B cell (primary cell): ENCODE results near the gene LTB. TPM values are rescaled to one million over a fixed set of nuclear protein-coding genes. Genes with fewer than 3 reads are reported as not detected.

Experiments
- ATAC-seq: fragments of 200-7000 bp; cut with Tn5 transposase; one replicate; pipeline ENCODE4 v1.10.0; 2021; ENCODE audit warnings: low read depth, mild to moderate bottlenecking, moderate number of reproducible peaks, moderate library complexity
- CTCF ChIA-PET: fragments of 350-600 bp; sonication (Branson Sonifier 250); formaldehyde crosslinking; loops from one replicate; lab custom pipeline; 2021; ENCODE audit warnings: antibody characterized with exemption, inconsistent platforms; lab: Charles Lee
- POLR2A ChIA-PET: fragments of 350-600 bp; sonication (Branson Sonifier 250); formaldehyde crosslinking; loops from one replicate; lab custom pipeline; 2021; ENCODE audit warnings: antibody characterized with exemption; lab: Charles Lee
- DNase-seq: peaks from one replicate; pipeline ENCODE4 v3.0.0; 2013
- H2AFZ ChIP-seq: 2 replicates; pipeline ENCODE4 v1.6.1; 2012; ENCODE audit warnings: mild to moderate bottlenecking, low read depth, low read length; ENCODE audit not compliant: insufficient read depth, poor library complexity, severe bottlenecking
- H3K27ac ChIP-seq, 2 donors: 1 replicate in 1 of 2; 2 replicates in 1 of 2; pipeline ENCODE4 v1.5.1; 2012 to 2013; ENCODE audit warnings: low read length in 2 of 2, mild to moderate bottlenecking in 2 of 2, moderate library complexity in 1 of 2
- H3K27me3 ChIP-seq, 4 experiments: fragments of 200-600 bp in 1 of 4; sonication (generic) in 1 of 4; replicated peaks in 1 of 4; 1 replicate in 2 of 4; 2 replicates in 2 of 4; pipeline versions ENCODE4 v1.6.1 to v1.7.0; 2013 to 2016; ENCODE audit warnings: low read length in 3 of 4, mild to moderate bottlenecking in 2 of 4, mixed read lengths in 1 of 4, moderate library complexity in 1 of 4; ENCODE audit not compliant: insufficient read depth in 4 of 4, control insufficient read depth in 3 of 4; ENCODE audit errors: control extremely low read depth in 1 of 4
- H3K36me3 ChIP-seq, 2 experiments: replicated peaks in 1 of 2; 1 replicate in 1 of 2; 2 replicates in 1 of 2; pipeline versions ENCODE4 v1.6.1 to v1.7.1; 2013; ENCODE audit warnings: low read length in 1 of 2; ENCODE audit not compliant: insufficient read depth in 2 of 2, control insufficient read depth in 1 of 2; ENCODE audit errors: control extremely low read depth in 1 of 2, extremely low read depth in 1 of 2
- H3K4me1 ChIP-seq, 2 donors: fragments of 200-600 bp in 1 of 2; sonication (generic) in 1 of 2; 1 replicate in 1 of 2; 2 replicates in 1 of 2; pipeline versions ENCODE4 v1.5.1 to v1.6.1; 2013 to 2017; ENCODE audit warnings: low read length in 2 of 2; ENCODE audit not compliant: control insufficient read depth in 2 of 2, insufficient read depth in 2 of 2
- H3K4me2 ChIP-seq: replicated peaks from 2 replicates; pipeline ENCODE3; 2012; ENCODE audit warnings: mild to moderate bottlenecking, low read depth, low read length; ENCODE audit not compliant: poor library complexity, severe bottlenecking
- H3K4me3 ChIP-seq, 5 experiments: fragments of 200-600 bp in 1 of 5; sonication (generic) in 1 of 5; 1 replicate in 3 of 5; 2 replicates in 2 of 5; pipeline versions ENCODE4 v1.5.1 to v1.7.0; 2011 to 2016; ENCODE audit warnings: low read length in 4 of 5, mild to moderate bottlenecking in 4 of 5, low read depth in 2 of 5, control low read depth in 1 of 5, moderate library complexity in 1 of 5; ENCODE audit not compliant: insufficient read depth in 1 of 5; ENCODE audit errors: control extremely low read depth in 1 of 5, extremely low read depth in 1 of 5
- H3K79me2 ChIP-seq: fragments of 200-600 bp; sonication (generic); one replicate; pipeline ENCODE4 v1.6.0; 2016; ENCODE audit warnings: low read length; ENCODE audit not compliant: control insufficient read depth, insufficient read depth
- H3K9ac ChIP-seq: fragments of 200-600 bp; sonication (generic); 2 replicates; pipeline ENCODE4 v1.6.1; 2017; ENCODE audit warnings: mild to moderate bottlenecking, low read length, moderate library complexity
- H3K9me3 ChIP-seq, 3 donors: one replicate each; pipeline versions ENCODE4 v1.6.1 to v1.7.1; 2013; ENCODE audit warnings: low read length in 2 of 3; ENCODE audit not compliant: control insufficient read depth in 2 of 3, insufficient read depth in 1 of 3; ENCODE audit errors: control extremely low read depth in 1 of 3
- H4K20me1 ChIP-seq: 2 replicates; pipeline ENCODE4 v1.6.0; 2012; ENCODE audit warnings: mild to moderate bottlenecking, low read length; ENCODE audit not compliant: insufficient read depth, control insufficient read depth, poor library complexity, severe bottlenecking
- H3K27ac Mint-ChIP-seq: one replicate; pipeline ENCODE4 v1.8.0; 2021; ENCODE audit warnings: mixed read lengths
- H3K27me3 Mint-ChIP-seq: one replicate; pipeline ENCODE4 v1.8.0; 2021; ENCODE audit warnings: mixed read lengths
- H3K4me1 Mint-ChIP-seq: one replicate; pipeline ENCODE4 v1.8.0; 2021; ENCODE audit warnings: mixed read lengths
- H3K4me3 Mint-ChIP-seq: one replicate; pipeline ENCODE4 v1.8.0; 2021; ENCODE audit warnings: mixed read lengths
- H3K9me3 Mint-ChIP-seq: one replicate; pipeline ENCODE4 v1.8.0; 2022; ENCODE audit warnings: mixed read lengths; ENCODE audit not compliant: insufficient read depth
- EZH2 ChIP-seq: IDR thresholded peaks from 2 replicates; pipeline ENCODE4 v1.6.1; 2012; ENCODE audit warnings: borderline replicate concordance, low read depth, mild to moderate bottlenecking, moderate library complexity, low read length; ENCODE audit not compliant: insufficient read depth, poor library complexity, severe bottlenecking
- WGBS: methylation state at CpG from one replicate; pipeline ENCODE4 v1.1.5; 2013; ENCODE audit warnings: missing lambda C conversion rate; ENCODE audit not compliant: insufficient coverage; 5-methylcytosine and 5-hydroxymethylcytosine counted together
- intact Hi-C: fragments of 100-400 bp; cut with micrococcal nuclease; formaldehyde crosslinking; loops from one replicate; pipeline ENCODE4 v1.10.0; 2022
- polyA plus RNA-seq: library from polyadenylated mRNA; depleted of rRNA; stranded (reverse); fragments of >200 nt; gene quantifications from 2 replicates; pipeline ENCODE4 v1.2.3, GENCODE V29; 2012
- total RNA-seq, 2 donors: library from RNA; stranded (reverse); fragments of 120-200 nt in 1 of 2; gene quantifications; 1 replicate in 1 of 2; 2 replicates in 1 of 2; pipeline versions ENCODE4 v1.2.3 to v1.2.4, GENCODE V29; 2013 to 2022
- TF ChIP-seq, protein P1 (sequence below): fragments of 200-600 bp; IDR thresholded peaks from one replicate; pipeline ENCODE4 v1.8.0; 2022; ENCODE audit warnings: antibody characterized with exemption, mild to moderate bottlenecking

The LTB gene
- total and polyA plus RNA-seq, 2 donors (not counting 1 experiment from before 2014, with no cell fraction given): 488 to 938 TPM

DNA sequence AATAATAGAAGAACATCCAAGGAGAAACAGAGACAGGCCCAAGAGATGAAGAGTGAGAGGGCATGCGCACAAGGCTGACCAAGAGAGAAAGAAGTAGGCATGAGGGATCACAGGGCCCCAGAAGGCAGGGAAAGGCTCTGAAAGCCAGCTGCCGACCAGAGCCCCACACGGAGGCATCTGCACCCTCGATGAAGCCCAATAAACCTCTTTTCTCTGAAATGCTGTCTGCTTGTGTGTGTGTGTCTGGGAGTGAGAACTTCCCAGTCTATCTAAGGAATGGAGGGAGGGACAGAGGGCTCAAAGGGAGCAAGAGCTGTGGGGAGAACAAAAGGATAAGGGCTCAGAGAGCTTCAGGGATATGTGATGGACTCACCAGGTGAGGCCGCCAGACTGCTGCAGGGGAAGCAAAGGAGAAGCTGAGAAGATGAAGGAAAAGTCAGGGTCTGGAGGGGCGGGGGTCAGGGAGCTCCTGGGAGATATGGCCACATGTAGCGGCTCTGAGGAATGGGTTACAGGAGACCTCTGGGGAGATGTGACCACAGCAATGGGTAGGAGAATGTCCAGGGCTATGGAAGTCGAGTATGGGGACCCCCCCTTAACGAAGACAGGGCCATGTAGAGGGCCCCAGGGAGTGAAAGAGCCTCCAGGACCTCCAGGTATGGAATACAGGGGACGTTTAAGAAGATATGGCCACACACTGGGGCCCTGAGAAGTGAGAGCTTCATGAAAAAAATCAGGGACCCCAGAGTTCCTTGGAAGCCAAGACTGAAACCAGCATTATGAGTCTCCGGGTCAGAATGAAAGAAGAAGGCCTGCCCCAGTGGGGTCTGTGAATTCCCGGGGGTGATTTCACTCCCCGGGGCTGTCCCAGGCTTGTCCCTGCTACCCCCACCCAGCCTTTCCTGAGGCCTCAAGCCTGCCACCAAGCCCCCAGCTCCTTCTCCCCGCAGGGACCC is 7.8 kb downstream of the LTB start:
- Histone ChIP-seq H3K4me2 (peak overlapping the region; percentile 88), H3K27ac (peak overlapping the region; percentile 80 to 89), H3K9me3 (no peaks in the 10 kb centered on the region), H2AFZ (peak overlapping the region; percentile 36), H3K4me3 (peak overlapping the region in 3 of 5 experiments; percentile 74 to 85 (median 77)), H3K79me2 (peaks cover 93% of the 10 kb centered on the region), H3K4me1 (peaks cover 80 to 98% of the 10 kb centered on the region in 2 donors), H3K27me3 (no peaks in the 10 kb centered on the region), H3K36me3 (peaks cover 2 to 25% of the 10 kb centered on the region in 2 experiments), H3K9ac (peak overlapping the region; percentile 74), H4K20me1 (peaks cover 10% of the 10 kb centered on the region)
- Mint-ChIP-seq H3K27ac (peak overlapping the region; percentile 93), H3K4me3 (peak overlapping the region; percentile 89), H3K27me3 (no peaks in the 10 kb centered on the region), H3K4me1 (peaks cover 94% of the 10 kb centered on the region), H3K9me3 (no peaks in the 10 kb centered on the region)
- no peak for ATAC-seq
- intact Hi-C loops: no loop called here
- peak; percentile 30 for DNase-seq
- WGBS: 59% methylated on average over 13 of the region's 14 CpGs
- ChIA-PET CTCF (interaction anchor here (1.5 to 35.3 kb wide), 4 partner anchors 9 to 34 kb away, joined by 4 to 2241 read pairs (median 565); partner anchors contain the start of genes ATP6V1G2, LST1, LTA and LTB), POLR2A (interaction anchor here (0.5 to 42.6 kb wide), 5 partner anchors 8 to 1358 kb away, joined by 3 to 1450 read pairs (median 5); partner anchors contain the start of genes ATP6V1G2, DDX39B, LST1 and LTA)
- TF ChIP-seq, protein P1, sequence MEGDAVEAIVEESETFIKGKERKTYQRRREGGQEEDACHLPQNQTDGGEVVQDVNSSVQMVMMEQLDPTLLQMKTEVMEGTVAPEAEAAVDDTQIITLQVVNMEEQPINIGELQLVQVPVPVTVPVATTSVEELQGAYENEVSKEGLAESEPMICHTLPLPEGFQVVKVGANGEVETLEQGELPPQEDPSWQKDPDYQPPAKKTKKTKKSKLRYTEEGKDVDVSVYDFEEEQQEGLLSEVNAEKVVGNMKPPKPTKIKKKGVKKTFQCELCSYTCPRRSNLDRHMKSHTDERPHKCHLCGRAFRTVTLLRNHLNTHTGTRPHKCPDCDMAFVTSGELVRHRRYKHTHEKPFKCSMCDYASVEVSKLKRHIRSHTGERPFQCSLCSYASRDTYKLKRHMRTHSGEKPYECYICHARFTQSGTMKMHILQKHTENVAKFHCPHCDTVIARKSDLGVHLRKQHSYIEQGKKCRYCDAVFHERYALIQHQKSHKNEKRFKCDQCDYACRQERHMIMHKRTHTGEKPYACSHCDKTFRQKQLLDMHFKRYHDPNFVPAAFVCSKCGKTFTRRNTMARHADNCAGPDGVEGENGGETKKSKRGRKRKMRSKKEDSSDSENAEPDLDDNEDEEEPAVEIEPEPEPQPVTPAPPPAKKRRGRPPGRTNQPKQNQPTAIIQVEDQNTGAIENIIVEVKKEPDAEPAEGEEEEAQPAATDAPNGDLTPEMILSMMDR: no peak
- no peak for TF ChIP-seq EZH2
